SU-DHL-6 (cell line): ENCODE results near the gene THSD7A.

ENCODE experiments used
- H2AFZ ChIP-seq: fragments of 200-600 bp; sonication (generic); 2 replicates; pipeline ENCODE4 v1.6.1; 2014; ENCODE audit warnings: low read depth, mild to moderate bottlenecking, moderate library complexity, mixed read lengths, antibody characterized with exemption, low read length; ENCODE audit not compliant: severe bottlenecking
- H3F3A ChIP-seq: fragments of 200-600 bp; shearing (Covaris generic); 2 replicates; pipeline ENCODE4 v1.6.0; 2016; ENCODE audit warnings: antibody characterized with exemption, mild to moderate bottlenecking; ENCODE audit not compliant: insufficient read depth
- H3K27ac ChIP-seq: fragments of 200-600 bp; sonication (generic); 2 replicates; pipeline ENCODE4 v1.5.1; 2016; ENCODE audit warnings: low read depth, mild to moderate bottlenecking, low read length, moderate library complexity, mixed read lengths
- H3K27me3 ChIP-seq: fragments of 200-600 bp; sonication (generic), shearing (Covaris generic); 2 replicates; pipeline ENCODE4 v1.6.0; 2014; ENCODE audit warnings: mild to moderate bottlenecking, low read length
- H3K36me3 ChIP-seq: fragments of 200-600 bp; sonication (generic); 2 replicates; pipeline ENCODE4 v1.6.1; 2014; ENCODE audit warnings: mild to moderate bottlenecking, low read length, mixed read lengths
- H3K4me2 ChIP-seq: fragments of 300-600, 200-600 bp; shearing (Covaris generic), sonication (generic); 2 replicates; pipeline ENCODE4 v1.6.0; 2014; ENCODE audit warnings: low read length, low read depth, mild to moderate bottlenecking; ENCODE audit not compliant: poor library complexity, severe bottlenecking
- H3K4me3 ChIP-seq: fragments of 200-600 bp; sonication (generic); 2 replicates; pipeline ENCODE4 v1.5.1; 2014; ENCODE audit warnings: antibody characterized with exemption, low read length, mild to moderate bottlenecking, mixed read lengths; ENCODE audit not compliant: insufficient read depth, poor library complexity, severe bottlenecking
- H3K79me2 ChIP-seq: fragments of 200-600 bp; sonication (generic); 2 replicates; pipeline ENCODE4 v1.6.1; 2014; ENCODE audit warnings: mild to moderate bottlenecking, low read length, moderate library complexity; ENCODE audit not compliant: insufficient read depth
- H3K9ac ChIP-seq: fragments of 200-600 bp; sonication (generic); 2 replicates; pipeline ENCODE4 v1.7.0; 2014; ENCODE audit warnings: mild to moderate bottlenecking, low read length
- H3K9me2 ChIP-seq: fragments of 200-600 bp; sonication (generic); replicated peaks from 2 replicates; pipeline ENCODE4 v1.6.1; 2014; ENCODE audit warnings: low read length; ENCODE audit not compliant: insufficient read depth
- H3K9me3 ChIP-seq: fragments of 200-600 bp; sonication (generic); 2 replicates; pipeline ENCODE4 v1.6.1; 2014; ENCODE audit warnings: low read length, mixed read lengths; ENCODE audit not compliant: insufficient read depth
- H4K20me1 ChIP-seq: fragments of 200-600 bp; sonication (generic); 2 replicates; pipeline ENCODE4 v1.6.1; 2014; ENCODE audit warnings: low read depth, mild to moderate bottlenecking, antibody characterized with exemption, low read length, moderate library complexity, mixed read lengths
- EZH2phosphoT487 ChIP-seq: fragments of 200-600 bp; sonication (generic), shearing (Covaris generic); conservative IDR thresholded peaks from 2 replicates; pipeline ENCODE4 v1.6.1; 2018; ENCODE audit warnings: mild to moderate bottlenecking, antibody characterized with exemption, low read length, moderate library complexity, mixed read lengths
- TF ChIP-seq, protein P1 (sequence below): fragments of 200-600 bp; sonication (generic); IDR thresholded peaks from one replicate; pipeline ENCODE4 v1.5.1; 2017; ENCODE audit warnings: antibody characterized with exemption, mild to moderate bottlenecking, low read length, moderate library complexity; ENCODE audit not compliant: insufficient read depth, poor library complexity, severe bottlenecking

The THSD7A gene

DNA sequence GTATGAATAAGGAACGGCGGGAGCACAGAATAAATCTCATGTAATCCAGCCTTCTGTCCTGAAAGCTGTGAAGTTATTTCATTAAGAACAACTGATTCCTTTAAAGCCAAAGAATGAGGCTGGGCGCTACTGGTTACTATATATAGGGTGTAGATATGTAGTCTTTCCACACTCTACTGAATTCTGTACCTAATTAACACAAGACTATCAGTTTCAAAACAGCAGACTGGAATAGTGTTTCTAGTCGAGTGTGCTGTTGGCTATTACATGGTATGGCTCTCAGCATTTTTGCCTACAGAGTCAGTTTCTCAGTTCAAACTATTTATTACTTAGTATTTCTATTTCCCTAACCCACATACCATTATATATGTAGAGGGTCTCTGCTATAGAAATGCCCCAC lies 163.3 kb downstream of the THSD7A start:
- no peaks in the 10 kb centered on the region for H3K79me2 ChIP-seq
- H3K27me3 ChIP-seq, result no peaks in the 10 kb centered on the region
- no peaks in the 10 kb centered on the region for H3K9me3 ChIP-seq
- H3K4me2 ChIP-seq, result no peak overlapping the region
- H3K27ac ChIP-seq, result no peak overlapping the region
- no peaks in the 10 kb centered on the region for H3K9me2 ChIP-seq
- H2AFZ ChIP-seq, result no peak overlapping the region
- TF ChIP-seq, protein P1, sequence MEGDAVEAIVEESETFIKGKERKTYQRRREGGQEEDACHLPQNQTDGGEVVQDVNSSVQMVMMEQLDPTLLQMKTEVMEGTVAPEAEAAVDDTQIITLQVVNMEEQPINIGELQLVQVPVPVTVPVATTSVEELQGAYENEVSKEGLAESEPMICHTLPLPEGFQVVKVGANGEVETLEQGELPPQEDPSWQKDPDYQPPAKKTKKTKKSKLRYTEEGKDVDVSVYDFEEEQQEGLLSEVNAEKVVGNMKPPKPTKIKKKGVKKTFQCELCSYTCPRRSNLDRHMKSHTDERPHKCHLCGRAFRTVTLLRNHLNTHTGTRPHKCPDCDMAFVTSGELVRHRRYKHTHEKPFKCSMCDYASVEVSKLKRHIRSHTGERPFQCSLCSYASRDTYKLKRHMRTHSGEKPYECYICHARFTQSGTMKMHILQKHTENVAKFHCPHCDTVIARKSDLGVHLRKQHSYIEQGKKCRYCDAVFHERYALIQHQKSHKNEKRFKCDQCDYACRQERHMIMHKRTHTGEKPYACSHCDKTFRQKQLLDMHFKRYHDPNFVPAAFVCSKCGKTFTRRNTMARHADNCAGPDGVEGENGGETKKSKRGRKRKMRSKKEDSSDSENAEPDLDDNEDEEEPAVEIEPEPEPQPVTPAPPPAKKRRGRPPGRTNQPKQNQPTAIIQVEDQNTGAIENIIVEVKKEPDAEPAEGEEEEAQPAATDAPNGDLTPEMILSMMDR, result no peak
- TF ChIP-seq EZH2phosphoT487, result no peak
- H3F3A ChIP-seq, result no peaks in the 10 kb centered on the region
- H3K4me3 ChIP-seq, result no peak overlapping the region
- no peaks in the 10 kb centered on the region; the same call in 1 of the 2 replicates for H4K20me1 ChIP-seq
- H3K9ac ChIP-seq, result no peak overlapping the region
- no peaks in the 10 kb centered on the region for H3K36me3 ChIP-seq

DNA sequence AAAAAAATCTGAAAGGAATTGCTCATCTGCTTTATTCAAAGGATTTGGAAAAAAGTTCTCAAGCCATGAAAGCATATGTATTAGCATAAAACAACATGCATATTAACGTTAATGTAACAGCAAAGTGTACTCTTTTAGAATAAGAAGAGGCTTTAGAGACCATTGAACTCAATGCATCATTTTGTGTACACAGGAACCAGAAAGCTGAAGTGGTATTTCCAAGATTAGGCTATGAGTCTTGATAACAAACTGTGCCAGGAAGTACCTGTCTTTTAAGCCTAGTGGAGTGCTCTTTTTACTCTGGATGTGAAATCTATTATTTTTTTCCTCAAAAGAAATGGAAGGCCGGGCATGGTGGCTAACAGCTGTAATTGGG lies 164.2 kb downstream of the THSD7A start:
- Histone ChIP-seq H3K9me2 (no peaks in the 10 kb centered on the region), H3K4me3 (no peak overlapping the region), H3K4me2 (no peak overlapping the region), H3K9ac (no peak overlapping the region), H3K79me2 (no peaks in the 10 kb centered on the region), H3K9me3 (no peaks in the 10 kb centered on the region), H2AFZ (no peak overlapping the region), H3K36me3 (no peaks in the 10 kb centered on the region), H3K27me3 (no peaks in the 10 kb centered on the region), H3K27ac (no peak overlapping the region), H4K20me1 (no peaks in the 10 kb centered on the region; the same call in 1 of the 2 replicates), H3F3A (no peaks in the 10 kb centered on the region)
- no peak for TF ChIP-seq EZH2phosphoT487
- TF ChIP-seq, protein P1, result no peak

DNA sequence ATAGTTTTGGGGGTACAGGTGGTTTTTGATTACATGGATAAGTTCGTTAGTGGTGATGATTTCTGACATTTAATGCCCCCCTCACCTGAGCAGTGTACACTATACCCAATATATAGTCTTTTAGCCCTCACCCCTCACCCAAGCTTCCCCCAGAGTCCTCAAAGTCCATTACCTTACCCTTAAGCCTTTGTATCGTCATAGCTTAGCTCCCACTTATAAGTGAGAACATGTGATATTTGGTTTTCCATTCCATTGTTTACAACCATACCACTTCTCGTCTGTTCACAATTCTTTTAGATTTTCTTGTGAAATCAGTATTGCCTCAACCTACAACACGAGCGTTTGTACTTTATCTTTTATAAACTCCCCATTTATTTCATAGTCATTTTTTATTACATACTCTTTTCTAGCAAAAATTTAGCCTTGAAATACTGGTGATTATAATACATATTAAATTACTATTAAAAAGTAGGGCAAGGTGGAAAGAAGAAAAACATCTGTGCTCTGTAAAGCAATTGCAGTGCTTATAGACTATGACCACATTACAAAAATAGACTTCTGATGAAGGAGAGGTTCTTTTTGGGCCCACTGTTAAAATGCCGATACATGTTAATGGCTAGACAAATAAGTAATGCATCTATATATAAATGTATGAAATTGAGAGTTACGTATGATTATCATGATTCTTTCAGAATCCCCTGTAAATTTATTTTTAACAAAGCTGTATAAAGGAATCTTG lies 164.8 kb downstream of the THSD7A start:
- Histone ChIP-seq H2AFZ (no peak overlapping the region), H3K27ac (no peak overlapping the region), H3K9me3 (no peaks in the 10 kb centered on the region), H3K36me3 (no peaks in the 10 kb centered on the region), H3K79me2 (no peaks in the 10 kb centered on the region), H3K4me2 (no peak overlapping the region), H3F3A (no peaks in the 10 kb centered on the region), H3K27me3 (no peaks in the 10 kb centered on the region), H4K20me1 (no peaks in the 10 kb centered on the region; the same call in 1 of the 2 replicates), H3K4me3 (no peak overlapping the region), H3K9ac (no peak overlapping the region), H3K9me2 (no peaks in the 10 kb centered on the region)
- no peak for TF ChIP-seq EZH2phosphoT487
- TF ChIP-seq, protein P1, result no peak
